OCI-LY3 (cell line): Measurements from ENCODE around the gene OSBPL3.

Source experiments
- H2AFZ ChIP-seq: fragments of 200-600, 300-600 bp; shearing (Covaris generic); 2 replicates; pipeline ENCODE4 v1.6.0; 2014; ENCODE audit warnings: antibody characterized with exemption, low read depth, low read length
- H3K27ac ChIP-seq: fragments of 200-600, 300-600 bp; sonication (generic); 2 replicates; pipeline ENCODE4 v1.5.1; 2014; ENCODE audit warnings: mild to moderate bottlenecking, low read length, moderate library complexity, mixed read lengths
- H3K27me3 ChIP-seq: fragments of 200-600, 300-600 bp; sonication (generic); 2 replicates; pipeline ENCODE4 v1.6.1; 2014; ENCODE audit warnings: low read depth, low read length, mixed read lengths
- H3K36me3 ChIP-seq: fragments of 200-600, 300-600 bp; sonication (generic); replicated peaks from 2 replicates; pipeline ENCODE3; 2014; ENCODE audit warnings: low read depth, low read length, mixed read lengths
- H3K4me1 ChIP-seq: fragments of 300-600, 200-600 bp; sonication (generic); 2 replicates; pipeline ENCODE4 v1.6.1; 2014; ENCODE audit warnings: low read length, mixed read lengths
- H3K4me2 ChIP-seq: fragments of 200-600, 300-600 bp; sonication (generic); 2 replicates; pipeline ENCODE4 v1.6.1; 2014; ENCODE audit warnings: low read length, mixed read lengths
- H3K4me3 ChIP-seq: fragments of 300-600, 200-600 bp; sonication (generic); 2 replicates; pipeline ENCODE4 v1.5.1; 2014; ENCODE audit warnings: antibody characterized with exemption, mild to moderate bottlenecking, low read length, moderate library complexity
- H3K79me2 ChIP-seq: fragments of 300-600, 200-600 bp; shearing (Covaris generic); 2 replicates; pipeline ENCODE4 v1.6.1; 2014; ENCODE audit warnings: mild to moderate bottlenecking, low read length, mixed read lengths
- H3K9ac ChIP-seq: fragments of 300-600, 200-600 bp; shearing (Covaris generic); 2 replicates; pipeline ENCODE4 v1.6.0; 2014; ENCODE audit warnings: mild to moderate bottlenecking, low read length, moderate library complexity
- H3K9me3 ChIP-seq: fragments of 200-600, 300-600 bp; shearing (Covaris generic); 2 replicates; pipeline ENCODE4 v1.6.1; 2014; ENCODE audit warnings: low read length, mixed read lengths; ENCODE audit not compliant: insufficient read depth
- H4K20me1 ChIP-seq: fragments of 200-600, 300-600 bp; sonication (generic); 2 replicates; pipeline ENCODE4 v1.6.1; 2016; ENCODE audit warnings: low read length, mixed read lengths; ENCODE audit not compliant: insufficient read depth
- CTCF ChIP-seq: fragments of 200-600, 300-600 bp; sonication (generic); IDR thresholded peaks from 2 replicates; pipeline ENCODE4 v1.5.1; 2014; ENCODE audit warnings: antibody characterized with exemption, low read length, low read depth
- EZH2phosphoT487 ChIP-seq: fragments of 200-600 bp; shearing (Covaris generic); IDR thresholded peaks from 2 replicates; pipeline ENCODE4 v1.6.1; 2018; ENCODE audit warnings: antibody characterized with exemption, mixed run types, low read depth

The OSBPL3 gene

GRCh38 chr7:24914465-24914859 is 65.5 kb downstream of the OSBPL3 start:
- peaks cover 5% of the 10 kb centered on the region; the same call in 1 of the 2 replicates for H3K4me1 ChIP-seq
- H3K36me3 ChIP-seq, result no peaks in the 10 kb centered on the region
- TF ChIP-seq EZH2phosphoT487, result no peak
- H3K9ac ChIP-seq, result no peak overlapping the region
- no peaks in the 10 kb centered on the region for H4K20me1 ChIP-seq
- no peak overlapping the region for H3K4me2 ChIP-seq
- no peaks in the 10 kb centered on the region for H3K79me2 ChIP-seq
- no peaks in the 10 kb centered on the region for H3K9me3 ChIP-seq
- no peak overlapping the region for H3K27ac ChIP-seq
- H3K27me3 ChIP-seq, result no peaks in the 10 kb centered on the region
- no peak overlapping the region for H2AFZ ChIP-seq
- H3K4me3 ChIP-seq, result no peak overlapping the region

- TF ChIP-seq EZH2phosphoT487 (no peak), CTCF (no peak)
- H3K27me3 ChIP-seq, result no peaks in the 10 kb centered on the region
- no peaks in the 10 kb centered on the region for H4K20me1 ChIP-seq
- H3K79me2 ChIP-seq, result no peaks in the 10 kb centered on the region
- no peak overlapping the region for H3K4me3 ChIP-seq
- H3K27ac ChIP-seq, result no peak overlapping the region
- H3K36me3 ChIP-seq, result no peaks in the 10 kb centered on the region
- H3K9ac ChIP-seq, result no peak overlapping the region
- H2AFZ ChIP-seq, result no peak overlapping the region
- no peak overlapping the region for H3K4me2 ChIP-seq
- no peaks in the 10 kb centered on the region for H3K9me3 ChIP-seq
- H3K4me1 ChIP-seq, result peaks cover 5% of the 10 kb centered on the region; the same call in 1 of the 2 replicates
These were observed 66.0 kb downstream of the OSBPL3 start for GRCh38 chr7:24913801-24914464.

GRCh38 chr7:24912874-24913514 is 67.0 kb downstream of the OSBPL3 start:
- H3K4me3 ChIP-seq, result no peak overlapping the region
- no peaks in the 10 kb centered on the region for H3K36me3 ChIP-seq
- H3K9ac ChIP-seq, result no peak overlapping the region
- no peaks in the 10 kb centered on the region for H3K9me3 ChIP-seq
- H2AFZ ChIP-seq, result no peak overlapping the region
- H3K27me3 ChIP-seq, result no peaks in the 10 kb centered on the region
- H3K27ac ChIP-seq, result no peak overlapping the region
- peaks cover 6% of the 10 kb centered on the region; the same call in 1 of the 2 replicates for H3K4me1 ChIP-seq
- H4K20me1 ChIP-seq, result no peaks in the 10 kb centered on the region
- TF ChIP-seq EZH2phosphoT487, result no peak
- TF ChIP-seq CTCF, result no peak
- no peaks in the 10 kb centered on the region for H3K79me2 ChIP-seq
- H3K4me2 ChIP-seq, result no peak overlapping the region

- TF ChIP-seq CTCF, result no peak
- TF ChIP-seq EZH2phosphoT487, result no peak
- no peak overlapping the region for H3K27ac ChIP-seq
- H3K27me3 ChIP-seq, result no peaks in the 10 kb centered on the region
- H3K4me2 ChIP-seq, result no peak overlapping the region
- H3K9me3 ChIP-seq, result no peaks in the 10 kb centered on the region
- H3K4me1 ChIP-seq, result peaks cover 12% of the 10 kb centered on the region
- H2AFZ ChIP-seq, result no peak overlapping the region
- no peaks in the 10 kb centered on the region for H3K79me2 ChIP-seq
- H4K20me1 ChIP-seq, result no peaks in the 10 kb centered on the region
- H3K4me3 ChIP-seq, result no peak overlapping the region
- H3K36me3 ChIP-seq, result no peaks in the 10 kb centered on the region
- H3K9ac ChIP-seq, result no peak overlapping the region
These were observed 67.6 kb downstream of the OSBPL3 start for GRCh38 chr7:24912424-24912823.
